AML-193 (cell line): Measurements from ENCODE around the gene POMP.
"Not testable (repeated sequence)": the region's sequence is repeated elsewhere in the genome, so short reads cannot be mapped to it uniquely, and the experiment has no call there.

Source experiments
- DNase-seq, 2 experiments: peaks; one replicate each; lab custom pipeline; 2025; lab: John Stamatoyannopoulos, UW

Gene POMP

DNA sequence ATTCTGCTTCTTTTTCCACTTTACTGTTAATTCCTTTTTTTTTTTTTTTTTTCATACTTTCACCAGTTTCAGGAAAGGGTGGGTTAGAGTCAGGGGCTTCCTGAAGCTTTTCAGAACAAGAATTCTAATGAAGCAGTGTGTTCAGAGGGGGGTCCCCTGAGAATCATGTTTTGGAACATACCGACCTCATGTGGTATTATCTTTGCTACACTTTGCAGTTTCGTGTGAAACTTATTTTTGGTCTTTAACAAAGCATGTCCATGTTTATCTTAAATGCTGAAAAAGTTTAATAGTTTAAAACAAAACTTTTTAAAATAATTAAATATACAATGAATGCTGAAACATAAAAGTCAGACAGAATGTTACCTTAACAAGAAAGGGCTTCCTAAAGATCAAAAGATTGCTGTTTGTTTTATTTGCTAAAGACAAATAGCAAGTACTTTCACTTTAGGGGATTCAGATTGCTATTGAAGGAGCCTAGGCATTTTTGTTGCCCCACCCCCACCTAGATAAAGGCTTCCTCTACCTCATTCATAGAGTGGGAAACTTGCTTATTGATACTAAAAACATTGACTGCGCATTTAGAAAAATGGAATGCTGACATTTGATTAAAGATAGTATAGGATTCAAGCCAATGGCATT is 21.1 kb upstream of the POMP start:
- DNase-seq, result no peak

DNA sequence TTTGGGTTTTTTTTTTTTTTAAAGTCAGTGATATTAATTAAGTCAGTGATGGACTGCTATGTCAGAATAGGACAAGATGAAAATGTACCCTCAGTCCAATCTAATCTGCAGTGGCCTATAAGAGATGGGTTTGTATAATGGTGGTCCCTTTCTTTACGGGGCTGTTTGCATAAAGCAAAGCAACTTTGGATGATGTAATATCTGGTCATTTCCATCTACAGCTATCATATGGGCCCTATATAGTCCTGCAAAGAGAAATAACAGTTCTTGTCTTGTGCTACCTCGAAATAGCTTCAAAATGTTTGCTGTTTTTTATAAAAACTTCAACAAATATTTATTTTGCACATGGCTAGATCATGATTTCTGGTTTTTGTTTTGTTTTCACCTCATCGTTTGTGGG is 20.2 kb upstream of the POMP start:
- DNase-seq, result no peak

DNA sequence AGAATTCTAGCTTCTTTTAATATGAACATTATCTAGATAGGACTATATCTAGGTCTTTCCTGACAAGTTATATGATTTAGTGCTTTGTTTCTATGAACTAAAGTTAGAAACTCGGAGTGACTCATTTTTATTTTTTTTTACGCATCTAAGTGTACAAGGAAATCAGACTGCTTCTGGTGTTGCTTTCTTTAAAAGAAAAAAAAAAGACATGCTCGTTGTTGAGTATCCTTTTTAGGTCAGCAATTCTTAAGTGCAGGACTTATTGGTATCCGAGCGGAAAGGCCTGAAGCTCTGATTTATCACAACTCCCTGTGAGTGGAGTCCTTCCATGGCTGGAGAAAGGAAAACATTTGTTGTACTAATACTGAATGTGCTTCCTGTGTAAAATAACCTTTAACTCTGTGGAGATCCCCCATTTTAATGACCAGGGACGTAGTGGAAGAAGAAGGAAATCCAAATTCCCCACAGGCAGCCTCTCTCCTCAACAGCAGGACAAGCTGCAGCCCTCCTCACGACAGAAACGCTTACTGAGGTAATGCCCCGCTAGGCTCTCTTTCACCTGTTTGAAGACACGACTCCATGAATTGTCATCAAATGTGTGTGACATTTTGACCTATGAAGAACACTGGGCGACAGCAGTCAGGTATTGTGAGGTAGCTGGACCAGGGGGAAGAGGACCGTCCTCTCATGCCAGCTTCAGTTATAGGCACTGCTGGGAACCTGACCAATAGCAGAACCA is 17.9 kb upstream of the POMP start:
- no peak for DNase-seq

DNA sequence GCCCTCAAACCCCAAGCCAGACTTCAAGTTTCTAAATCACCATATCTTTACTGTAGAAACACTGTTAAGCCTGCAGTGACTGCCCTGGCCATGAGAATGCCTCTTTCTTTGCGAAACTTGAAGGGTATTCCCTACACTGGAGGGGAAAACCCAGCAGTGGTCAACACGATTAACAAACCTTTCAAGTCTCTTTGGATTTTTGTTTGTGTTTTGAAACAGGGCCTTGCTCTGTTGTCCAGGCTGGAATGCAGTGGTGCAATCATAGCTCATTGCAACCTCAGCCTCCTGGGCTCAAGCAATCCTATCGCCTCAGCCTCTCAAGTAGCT is 17.4 kb upstream of the POMP start:
- DNase-seq, result no peak

DNA sequence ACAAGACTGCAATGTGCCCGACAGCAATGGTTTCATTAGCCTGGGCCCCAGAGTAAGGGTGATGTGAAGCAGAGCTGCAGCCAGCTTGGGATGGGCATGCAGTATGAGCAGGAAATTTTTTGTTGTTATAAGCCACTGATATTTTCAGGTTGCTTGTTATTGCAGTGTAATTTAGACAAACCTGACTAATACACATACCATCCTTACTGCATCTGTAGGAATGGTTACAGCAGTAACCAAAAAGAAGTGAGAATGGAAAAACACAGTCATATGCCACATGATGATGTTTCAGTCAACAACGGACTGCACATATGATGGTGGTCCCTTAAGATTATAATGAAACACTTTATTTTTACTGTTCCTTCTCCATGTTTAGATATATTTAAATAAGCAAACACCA is 8.6 kb upstream of the POMP start:
- DNase-seq, result no peak

DNA sequence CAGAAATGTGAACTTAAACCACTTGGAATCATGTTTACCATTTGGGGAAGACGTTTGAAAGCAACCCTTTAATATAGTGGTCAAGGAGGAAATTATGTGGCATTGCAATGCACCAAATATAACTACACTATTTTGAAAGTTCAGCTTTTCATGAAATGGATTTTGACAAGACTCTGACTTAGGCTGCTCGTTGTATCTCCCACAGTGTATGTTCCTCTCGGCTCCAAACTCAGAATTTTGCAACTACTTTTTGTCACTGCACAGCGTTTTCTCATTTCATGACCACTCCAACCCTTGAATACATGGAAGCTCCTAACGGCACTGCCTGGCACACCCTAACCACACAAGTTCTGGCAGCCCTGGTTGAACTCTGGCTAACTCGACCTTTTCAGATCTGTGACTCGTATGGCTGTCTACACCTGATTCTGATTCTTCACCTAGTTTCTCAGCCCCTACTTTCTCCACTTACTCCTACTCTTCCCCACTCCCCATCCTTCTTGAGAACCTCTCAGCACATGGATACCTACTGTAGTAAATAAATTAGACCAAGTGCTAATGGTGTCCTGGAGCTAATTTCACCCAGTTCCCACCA is 7.0 kb upstream of the POMP start:
- DNase-seq, result no peak

DNA sequence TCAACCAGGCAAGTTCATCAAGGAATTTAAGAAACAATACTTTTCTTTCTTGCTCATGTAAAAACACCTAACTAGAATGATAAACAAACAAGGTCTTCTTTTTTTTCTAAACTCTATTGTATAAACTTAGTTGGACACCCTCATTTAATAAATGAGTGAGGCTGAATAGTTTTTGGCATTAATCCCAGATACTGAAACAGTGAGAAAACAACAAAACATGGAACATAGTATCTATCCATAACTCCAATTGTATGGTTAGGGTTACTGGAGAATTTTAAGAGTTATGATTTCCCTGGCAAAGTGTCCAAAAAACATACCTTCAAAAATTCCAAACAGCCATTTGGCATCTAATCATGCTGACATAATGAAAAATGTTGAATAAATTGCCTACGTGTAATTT is 5.8 kb upstream of the POMP start:
- DNase-seq, result no peak

DNA sequence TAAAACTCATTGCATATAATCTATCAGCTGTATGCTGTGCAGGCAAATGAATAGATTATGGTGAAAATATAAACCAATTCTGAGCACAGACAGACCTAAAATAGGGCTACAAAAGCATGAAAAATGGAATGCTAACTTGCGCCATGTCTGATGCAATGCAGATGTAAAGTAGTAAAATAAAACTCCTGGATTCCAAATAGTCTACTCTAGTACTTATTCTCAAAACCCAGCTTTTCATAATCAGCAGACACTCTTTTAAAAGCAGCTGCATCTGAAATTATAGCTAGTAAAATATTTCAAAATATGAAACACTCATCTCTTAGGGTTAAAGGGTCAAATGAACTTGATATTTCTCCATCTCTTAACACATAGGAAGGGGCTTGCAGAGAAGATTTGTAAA is 4.7 kb upstream of the POMP start:
- DNase-seq, result no peak

DNA sequence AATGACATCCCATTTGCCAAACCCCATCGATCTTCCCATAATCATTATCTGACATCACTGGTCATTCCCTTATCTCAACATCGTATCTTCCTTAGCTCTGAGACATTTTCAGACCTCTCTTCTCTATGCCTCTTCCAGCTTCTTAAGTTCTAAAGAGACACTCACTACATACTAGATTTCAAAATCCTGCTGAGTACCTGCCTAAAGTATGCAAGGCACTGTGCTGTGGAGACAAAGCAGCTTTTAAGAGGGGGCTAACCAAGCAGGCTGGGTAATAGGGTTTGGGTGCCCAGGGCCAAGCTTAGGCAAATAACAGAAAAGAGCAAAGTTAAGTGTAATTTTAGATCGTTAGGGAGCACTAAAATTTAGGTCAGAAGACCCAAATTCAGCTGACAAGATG is 3.4 kb upstream of the POMP start:
- DNase-seq, result no peak

DNA sequence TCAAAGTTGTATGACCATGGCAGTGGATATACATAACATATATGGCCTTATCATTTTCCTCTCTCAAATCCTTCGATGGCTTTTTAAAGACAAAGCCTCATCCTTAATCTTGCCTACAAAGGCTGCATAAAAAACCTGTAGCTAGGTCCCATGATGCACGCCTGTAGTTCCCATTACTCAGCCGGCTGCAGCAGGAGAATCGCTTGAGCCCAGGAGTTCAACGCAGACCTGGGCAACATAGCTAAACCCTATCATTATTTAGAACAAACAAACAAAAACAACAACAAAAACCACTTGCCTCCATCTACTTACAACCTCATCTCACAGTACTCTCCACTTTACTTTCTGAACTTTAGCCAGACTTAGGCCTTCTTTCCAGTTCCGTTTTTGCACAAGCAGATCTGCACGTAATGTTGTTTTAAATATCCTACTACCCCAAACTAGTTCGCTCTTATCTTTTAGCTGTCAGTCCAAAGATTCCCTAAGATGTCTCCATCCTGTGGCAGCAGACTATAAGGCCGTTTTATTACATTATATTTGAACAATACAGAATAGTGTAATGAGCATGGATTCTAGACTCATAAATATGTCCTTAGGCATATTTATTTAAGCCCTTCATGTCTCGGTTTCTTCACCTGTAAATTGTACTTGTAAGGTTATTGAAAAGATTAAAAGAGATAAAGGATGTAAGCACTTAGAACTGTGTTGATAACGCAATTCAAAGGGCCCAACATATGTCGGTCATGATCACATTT is 969 bp upstream of the POMP start:
- peak; percentile 56 to 71 for DNase-seq

DNA sequence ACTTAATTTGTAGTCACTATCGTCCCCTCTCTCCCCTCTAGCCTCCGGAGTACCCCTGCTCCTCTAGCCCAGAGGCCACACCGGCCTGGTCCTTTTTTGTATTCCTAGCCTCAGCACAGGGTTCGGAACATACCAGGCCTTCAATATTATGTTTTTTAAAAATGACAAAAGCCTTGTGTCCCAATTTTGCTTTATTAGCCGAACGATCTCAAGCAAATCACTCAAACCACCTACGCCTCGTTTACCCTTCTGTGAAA is 463 bp upstream of the POMP start:
- DNase-seq, result no peak

DNA sequence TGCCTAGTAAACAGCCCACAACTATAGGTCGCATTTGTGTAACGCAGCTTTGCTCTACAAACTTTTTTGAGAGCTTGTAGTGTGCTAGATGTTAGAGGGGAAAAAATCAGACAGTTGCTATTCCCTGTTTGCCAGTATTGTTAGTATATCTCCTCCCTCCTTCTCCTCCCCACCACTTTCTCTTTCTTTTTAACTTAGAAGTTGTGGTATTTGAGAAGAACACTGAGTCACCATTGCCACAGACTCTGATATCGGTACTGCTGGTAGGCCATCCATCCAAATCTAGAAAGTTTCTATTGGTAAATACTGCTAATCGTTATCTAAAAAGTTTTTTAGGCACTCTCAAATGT is 666 bp downstream of the POMP start:
- peak; percentile 23 to 34 for DNase-seq

DNA sequence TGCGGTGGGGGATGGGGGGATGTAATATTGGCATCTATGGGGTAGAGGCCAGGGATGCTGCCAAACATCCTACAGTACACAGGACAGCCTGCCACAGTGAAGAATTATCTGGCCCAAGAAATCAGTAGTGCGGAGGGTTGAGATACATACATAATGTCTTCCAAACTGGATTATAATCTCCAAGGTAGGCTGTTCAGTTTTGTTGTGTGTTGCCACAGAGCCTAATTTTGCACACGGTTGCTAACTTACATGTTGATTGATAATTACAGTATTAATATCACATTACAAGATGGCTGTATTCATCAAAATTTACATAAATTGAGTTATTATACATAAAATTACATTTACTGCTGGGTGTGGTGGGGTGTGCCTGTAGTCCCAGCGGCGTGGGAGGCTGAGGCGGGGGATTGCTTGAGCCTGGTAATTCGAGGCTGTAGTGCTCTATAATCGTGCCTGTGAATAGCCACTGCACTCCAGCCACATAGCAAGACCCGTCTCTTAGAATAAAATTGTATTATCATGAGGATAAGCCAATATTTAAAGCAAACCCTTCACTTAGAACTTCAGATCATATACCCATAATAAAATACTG is 8.1 kb downstream of the POMP start:
- DNase-seq, result no peak

DNA sequence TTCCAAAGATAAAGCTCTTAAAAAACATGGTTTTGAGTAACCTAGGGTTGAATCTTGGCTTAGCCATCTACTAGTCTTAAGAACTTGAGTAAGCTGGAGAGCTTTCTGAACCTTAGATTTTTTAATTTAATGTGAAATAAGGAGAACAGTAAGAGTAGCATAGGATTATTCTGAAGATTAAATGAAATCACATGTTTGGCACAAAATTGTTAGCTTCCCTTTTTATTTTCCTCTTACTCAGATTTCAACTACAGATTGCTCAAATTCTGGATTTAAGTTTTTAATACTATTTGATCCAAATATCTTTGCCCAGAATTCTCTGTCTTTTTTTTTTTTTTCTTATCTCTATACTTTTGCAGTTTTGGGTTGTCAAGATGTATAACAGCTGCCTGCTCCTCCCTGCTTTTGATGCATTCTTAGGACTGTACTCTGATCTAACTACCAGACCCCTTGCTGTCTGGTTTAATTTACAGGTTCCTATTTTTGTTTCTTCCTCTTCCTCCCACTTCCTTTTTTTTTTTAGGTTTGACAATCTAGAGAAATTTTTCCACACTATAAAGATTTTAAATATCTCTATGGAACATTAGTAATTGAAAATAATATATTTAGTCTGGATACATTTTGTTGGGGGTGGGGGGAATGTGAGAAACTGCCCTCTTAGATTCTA is 12.3 kb downstream of the POMP start:
- peak; percentile 45 to 50 for DNase-seq

DNA sequence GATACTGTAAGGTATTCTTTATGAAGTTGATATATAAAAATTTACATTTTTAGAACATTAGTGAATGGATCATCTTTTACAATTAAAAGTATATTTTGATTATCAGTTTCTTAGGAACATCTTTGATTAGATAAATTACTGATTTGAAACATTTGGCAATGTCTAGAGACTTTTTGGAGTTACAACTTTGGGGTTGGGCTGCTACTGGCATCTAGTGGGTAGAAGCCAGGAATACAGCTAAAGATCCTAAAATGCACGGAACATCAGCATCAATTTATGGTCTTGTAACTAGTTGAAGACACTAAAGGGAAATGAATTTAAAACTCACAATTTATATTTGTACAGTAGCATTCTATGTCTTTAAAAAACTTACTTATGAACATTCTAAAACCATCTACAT is 19.9 kb downstream of the POMP start:
- peak; percentile 11 to 25 for DNase-seq

DNA sequence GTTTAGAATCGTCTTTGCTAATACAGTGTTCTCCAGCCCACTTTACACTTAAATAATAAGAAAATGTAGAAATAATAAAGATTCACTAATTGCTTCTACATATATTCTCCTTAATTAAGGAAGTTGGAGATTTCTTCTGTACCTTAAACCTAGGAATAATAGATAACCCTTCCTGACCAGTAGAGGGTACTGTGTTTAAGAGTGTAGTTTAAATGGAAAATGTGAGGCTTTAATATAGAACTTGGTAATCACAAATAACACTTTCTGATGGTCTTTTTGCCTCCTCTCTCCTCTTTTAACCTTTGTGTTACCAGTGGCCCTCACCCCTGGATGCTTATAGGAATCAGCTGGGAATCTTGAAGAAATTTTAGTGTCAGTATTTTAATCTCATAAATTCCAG is 20.7 kb downstream of the POMP start:
- DNase-seq, result peak; percentile 60 to 74

DNA sequence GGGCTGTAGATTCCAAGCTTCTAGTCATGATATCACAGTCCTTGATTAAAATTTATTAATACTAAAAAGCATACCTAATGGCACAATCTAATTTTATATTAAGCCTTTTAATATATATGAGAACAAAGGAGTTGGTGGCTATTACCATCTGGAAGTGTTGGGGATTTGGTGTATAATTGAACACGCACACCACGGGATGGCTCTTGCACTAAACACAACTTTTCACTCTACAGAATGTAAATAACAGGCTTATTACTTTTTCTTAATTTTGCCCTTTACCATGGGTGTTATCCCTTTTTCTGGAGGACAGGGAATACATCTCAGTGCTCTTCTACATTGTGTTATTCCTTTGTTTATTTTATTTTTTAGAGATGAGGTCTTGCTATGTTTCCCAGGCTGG is 21.6 kb downstream of the POMP start:
- DNase-seq, result no peak

DNA sequence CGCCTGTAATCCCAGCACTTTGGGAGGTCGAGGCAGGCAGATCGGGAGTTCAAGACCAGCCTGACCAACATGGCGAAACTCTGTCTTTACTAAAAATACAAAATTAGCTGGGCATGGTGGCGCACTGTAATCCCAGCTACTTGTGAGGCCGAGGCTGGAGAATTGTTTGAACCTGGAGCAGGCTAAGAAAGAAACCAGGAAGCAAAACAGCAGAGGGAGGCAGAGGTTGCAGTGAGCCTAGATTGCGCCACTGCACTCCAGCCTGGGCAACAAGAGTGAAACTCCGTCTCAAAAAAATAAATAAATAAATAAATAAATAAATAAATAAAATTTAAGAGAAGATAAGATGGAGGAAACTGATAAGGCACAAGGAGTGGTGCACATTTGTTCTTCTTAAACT is 24.2 kb downstream of the POMP start:
- not testable (repeated sequence) for DNase-seq

DNA sequence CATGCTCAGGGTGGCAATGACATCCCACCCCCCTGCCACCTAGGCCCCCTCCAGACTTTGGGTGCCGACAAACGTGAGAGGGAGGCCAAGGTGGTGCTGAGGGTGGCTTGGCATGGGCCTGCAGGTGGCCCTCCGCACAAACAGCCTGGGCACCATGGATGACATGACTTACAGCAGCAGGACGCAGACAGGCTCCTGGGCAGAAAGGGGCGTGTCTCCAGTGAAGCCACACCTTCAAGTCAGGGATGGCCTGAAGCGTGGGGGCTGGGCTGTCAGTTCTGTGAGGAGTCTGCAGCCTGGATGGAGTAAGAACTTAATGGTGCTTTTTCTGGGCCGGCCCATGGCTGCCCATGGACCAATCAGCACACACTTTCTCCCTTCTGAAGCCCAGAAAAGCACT is 25.3 kb downstream of the POMP start:
- no peak for DNase-seq

DNA sequence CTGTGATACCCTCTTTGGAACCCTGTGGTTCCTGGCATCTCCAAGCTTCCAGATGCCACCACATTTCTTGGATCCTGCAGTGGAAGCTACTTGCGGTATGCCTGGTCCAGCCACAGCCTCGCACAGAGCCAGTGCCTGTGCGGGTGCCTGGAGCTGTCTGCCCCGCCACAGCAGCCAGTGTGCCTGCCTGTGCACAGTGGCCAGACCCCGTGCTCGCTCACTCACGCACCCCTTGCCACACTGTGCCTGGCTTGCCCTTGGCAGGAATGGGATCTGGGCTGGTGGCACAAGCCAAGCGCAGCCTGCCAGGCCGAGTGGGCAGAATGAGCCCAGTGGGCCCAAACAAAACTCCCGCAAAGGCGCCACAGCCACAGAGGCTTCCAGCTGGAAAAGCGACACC is 26.2 kb downstream of the POMP start:
- DNase-seq, result no peak

DNA sequence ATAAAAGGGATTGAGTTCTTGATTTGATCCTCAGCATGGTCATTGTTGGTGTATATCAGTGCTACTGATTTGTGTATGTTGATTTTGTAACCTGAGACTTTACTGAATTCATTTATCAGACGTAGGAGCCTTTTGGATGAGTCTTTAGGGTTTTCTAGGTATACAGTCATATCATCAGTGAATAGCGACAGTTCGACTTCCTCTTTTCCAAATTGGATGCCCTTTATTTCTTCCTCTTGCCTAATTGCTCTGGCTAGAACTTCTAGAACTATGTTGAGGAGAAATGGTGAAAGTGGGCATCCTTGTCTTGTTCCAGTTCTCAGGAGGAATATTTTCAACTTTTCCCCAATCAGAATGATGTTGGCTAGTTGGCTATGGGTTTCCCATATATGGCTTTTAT is 27.0 kb downstream of the POMP start:
- DNase-seq, result no peak
